ENCODE measurements around the gene TNNI3.
A peak's percentile ranks its signal among the peaks of the same experiment; 100 is the strongest.
"Not testable (repeated sequence)": the region's sequence is repeated elsewhere in the genome, so short reads cannot be mapped to it uniquely, and the experiment has no call there.

TNNI3 gene

DNA sequence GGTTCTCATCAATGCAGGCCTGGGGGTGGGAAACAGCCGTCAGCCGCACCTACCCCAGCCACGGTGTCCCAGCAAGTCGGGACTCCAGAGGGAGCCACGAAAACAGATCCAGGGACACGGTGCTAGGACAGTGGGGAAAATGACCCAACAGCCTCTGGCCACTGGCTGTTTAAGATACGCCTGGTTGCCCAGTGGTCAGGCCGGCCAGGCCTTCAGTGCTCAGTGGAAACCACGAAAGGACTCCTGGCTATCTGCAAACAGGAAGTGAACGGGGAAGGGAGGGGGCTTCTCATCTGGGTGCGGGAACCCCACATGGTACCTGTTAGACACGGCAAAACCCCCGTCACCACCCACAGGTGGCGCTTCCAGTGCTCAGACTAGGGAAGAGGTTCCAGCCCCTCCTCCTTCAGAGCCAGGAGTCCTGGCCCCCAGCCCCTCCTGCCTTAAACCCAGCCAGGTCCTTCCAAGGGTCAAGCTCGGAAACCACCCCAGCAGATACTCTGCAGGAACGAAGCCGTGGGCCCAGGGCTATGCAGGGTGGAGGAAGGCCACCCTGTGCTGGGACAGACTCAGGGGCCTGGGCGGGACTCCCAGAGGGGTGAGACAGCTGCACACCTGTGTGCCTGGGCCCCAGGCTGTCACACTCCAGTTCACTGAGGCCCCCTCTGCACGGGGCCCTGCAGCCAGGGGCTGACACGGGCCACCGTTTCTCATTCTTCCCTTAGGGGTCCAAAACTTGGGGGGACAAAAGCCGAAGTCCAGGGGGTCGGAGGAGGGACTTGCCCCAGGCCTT lies 44.6 kb downstream of the TNNI3 start:
- DNase-seq (ENCODE audit: low spot score) = peak; percentile 58

DNA sequence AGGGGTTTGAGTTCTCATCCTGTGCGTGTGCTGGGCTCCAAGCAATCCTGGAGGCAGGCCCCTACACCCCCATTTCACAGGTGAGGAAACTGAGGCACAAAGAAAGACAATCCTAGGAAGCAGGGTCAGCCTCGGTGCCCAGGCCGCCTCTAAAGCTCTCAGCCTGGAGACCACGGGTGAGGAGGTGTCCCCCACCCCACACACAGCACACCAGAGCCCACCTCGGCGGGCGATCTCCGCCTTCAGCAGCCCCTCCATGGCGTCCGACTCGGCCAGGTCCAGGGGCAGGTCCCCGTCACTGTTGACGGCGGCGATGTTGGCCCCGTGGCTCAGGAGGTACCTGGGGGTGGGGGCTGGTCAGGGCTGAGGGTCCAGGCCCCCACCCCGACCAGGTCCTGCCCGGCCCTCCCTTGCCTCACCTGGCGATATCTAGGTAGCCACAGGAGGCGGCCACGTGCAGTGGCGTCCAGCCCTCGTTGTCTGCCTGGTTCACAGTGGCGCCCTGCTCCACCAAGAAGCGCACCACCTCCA lies 45.2 kb downstream of the TNNI3 start:
- peak; percentile 58 for DNase-seq (ENCODE audit: low spot score)

DNA sequence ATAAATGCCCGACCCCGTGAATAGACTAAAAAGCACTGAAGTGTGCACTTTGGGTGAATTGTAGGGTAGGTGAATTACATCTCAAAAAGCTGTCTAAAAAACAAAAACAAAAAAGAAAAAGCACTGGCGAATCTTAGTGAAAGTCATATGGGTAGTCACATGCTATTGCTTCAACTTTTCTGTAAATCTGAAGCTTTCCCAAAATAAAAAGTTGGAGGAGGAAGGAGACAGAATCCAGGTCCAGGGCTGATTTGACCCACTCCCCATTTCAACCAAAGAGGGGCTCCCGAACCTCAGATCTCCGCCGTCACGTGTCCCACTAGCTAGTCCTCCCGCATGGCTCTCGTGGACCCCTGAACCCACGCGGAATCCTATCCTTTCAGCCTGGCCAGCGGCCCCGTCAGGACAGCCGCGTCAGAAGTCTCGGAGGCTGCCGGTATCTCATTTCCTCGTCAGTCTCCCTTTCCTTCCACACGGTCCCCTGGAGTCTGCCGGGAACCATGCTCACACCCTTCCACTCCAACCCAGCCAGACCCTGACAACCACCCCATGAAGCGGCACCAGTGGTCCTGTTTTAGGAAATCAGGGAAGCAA lies 46.2 kb downstream of the TNNI3 start:
- DNase-seq (ENCODE audit: low spot score) = peak; percentile 54

DNA sequence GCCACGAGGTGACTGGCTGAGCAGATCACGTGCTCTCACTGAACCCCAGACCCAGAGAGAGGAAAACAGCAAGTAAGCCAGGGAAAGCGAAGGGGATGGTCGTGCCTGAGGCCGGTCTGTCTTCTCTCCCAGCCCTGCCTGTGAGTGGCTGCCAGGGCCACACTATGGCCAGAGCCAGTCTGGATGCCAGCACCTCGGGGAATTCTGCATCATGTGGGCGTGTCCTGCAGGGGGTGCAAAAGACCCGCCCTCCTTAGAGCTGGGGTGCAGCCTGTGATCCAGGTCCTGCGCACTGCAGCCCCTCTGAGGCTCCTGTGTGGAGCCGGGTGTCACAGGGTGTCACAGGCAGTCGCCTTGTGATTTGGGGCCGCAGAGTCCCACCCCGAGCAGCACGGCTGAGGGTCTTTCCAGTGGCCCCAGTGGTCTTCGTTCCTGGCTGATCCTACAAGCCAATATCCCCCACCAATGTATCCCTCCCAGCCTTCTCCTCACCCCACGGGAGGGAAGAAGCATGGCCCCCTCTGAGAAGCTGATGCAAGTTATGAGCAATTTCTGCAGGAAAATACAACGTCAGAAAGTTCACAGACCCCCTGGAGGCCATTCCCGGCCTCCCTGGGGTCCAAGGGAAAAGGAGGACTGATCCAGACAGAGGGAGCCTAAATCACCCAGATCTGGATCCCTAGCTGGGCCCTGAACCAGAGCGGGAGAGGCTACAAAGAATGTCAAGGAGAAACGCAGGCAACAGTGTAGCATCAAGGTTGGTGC lies 47.8 kb downstream of the TNNI3 start:
- DNase-seq (ENCODE audit: low spot score) = no peak

DNA sequence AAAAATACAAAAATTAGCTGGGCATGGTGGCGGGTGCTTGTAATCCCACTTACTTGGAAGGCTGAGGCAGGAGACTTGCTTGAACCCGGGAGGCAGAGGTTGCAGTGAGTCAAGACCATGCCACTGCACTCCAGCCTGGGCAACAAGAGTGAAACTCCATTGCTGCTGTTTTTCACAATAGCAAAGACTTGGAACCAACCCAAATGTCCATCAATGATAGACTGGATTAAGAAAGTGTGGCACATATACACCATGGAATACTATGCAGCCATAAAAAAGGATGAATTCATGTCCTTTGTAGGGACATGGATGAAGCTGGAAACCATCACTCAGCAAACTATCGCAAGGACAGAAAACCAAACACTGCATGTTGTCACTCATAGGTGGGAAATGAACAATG lies 50.3 kb downstream of the TNNI3 start:
- DNase-seq (ENCODE audit: low spot score) = not testable (repeated sequence)

DNA sequence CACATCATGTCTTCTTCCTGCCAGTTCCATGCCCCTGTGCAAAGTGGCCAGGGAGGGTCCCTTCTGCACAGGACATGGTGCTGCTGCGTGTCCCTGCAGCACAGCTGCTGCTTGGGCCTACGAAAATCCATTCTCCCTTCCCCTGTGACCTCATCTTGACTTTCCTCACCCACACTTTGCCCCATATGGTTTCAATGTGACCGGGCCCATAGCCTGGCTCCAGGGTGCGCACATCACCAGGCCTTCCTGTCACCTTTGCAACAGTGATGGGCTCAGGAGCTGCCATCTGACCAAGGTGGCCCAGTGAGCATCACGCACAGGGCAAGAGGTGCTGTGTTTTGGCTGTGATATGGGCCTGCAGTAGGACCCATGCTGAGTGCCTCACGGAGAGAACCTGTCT lies 50.9 kb downstream of the TNNI3 start:
- no peak for DNase-seq (ENCODE audit: low spot score)

DNA sequence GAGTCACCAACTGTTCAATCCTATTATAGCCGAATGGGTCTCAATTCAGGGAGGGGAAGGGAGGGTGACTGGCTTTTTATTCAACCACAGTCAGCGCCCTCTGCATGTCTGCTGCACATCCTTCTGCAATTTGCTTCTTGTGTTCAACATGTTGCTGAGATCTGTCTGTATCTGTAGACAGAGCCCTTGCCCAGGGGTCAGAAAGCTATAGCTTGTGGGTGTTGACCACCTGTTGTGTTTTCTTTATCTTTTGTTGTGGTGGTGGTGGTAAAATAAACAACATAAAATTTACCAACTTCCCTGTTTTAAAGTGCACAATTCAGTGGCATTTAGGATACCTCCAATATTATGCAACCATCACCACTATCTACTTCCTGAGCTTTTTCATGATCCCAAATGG lies 52.3 kb downstream of the TNNI3 start:
- no peak for DNase-seq (ENCODE audit: low spot score)

DNA sequence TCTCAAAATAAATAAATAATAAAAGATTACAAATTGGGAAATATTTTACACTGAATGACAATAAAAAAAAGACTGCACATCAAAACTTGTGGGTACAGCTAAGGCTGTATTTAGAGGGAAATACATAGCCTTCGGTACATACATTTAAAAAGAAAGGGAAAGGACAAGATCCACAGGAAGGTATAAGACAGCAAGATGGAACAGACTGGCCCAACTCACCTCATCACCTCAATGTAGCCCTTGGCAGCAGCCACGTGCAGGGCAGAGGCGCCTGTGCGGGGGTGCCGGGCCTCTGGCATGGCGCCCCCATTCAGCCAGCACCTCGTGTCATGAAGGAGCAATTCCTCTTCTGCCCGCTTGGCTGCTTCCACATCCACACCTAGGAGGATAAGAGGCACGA lies 54.3 kb downstream of the TNNI3 start:
- DNase-seq (ENCODE audit: low spot score) = no peak
